Hematopoietic multipotent progenitor cell treated with erythropoietin and hydrocortisone succinate and interleukin-3 and kit ligand, for 8 days (in vitro differentiated cells): Measurements from ENCODE around the gene GALK1.

Source experiments
- DNase-seq: peaks from one replicate; pipeline ENCODE4 v3.0.0-alpha.2; 2015

Gene GALK1

DNA sequence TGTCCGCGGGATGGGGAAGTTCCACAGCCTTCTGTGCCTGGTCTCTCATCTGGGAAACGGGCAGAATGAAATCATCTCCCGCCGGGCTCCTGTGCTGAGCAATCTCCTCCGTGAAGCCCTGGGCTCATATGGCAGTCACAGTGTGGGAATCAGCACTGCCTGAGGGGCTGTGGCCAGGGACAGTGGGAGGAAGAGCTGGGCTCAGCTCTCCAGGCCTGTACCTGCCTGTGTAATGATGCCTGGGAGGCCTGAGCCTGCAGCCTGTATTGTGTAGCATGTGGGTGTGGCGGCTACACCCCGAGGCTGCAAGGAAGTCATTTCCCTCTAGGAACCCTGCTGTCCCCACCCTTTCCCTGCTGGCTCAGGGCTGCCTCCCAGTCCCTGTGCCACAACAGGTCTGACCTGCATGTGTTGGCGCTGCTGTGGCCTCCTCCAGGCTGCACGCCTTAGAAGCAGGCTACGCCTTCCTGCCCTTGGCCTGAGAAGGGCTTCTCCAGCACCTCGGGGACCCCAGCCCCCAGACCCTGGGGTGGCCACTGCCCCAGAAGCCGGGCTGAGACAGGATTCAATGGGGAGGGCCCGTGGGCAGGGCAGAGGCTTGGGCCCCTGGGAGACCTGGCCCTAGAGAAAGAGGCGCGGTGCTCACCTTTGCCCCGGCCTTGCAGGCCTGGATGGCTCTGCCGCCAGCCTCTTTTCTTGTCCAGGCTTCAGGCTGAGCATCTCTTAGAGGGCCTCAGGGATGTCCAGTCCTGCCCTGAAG lies 41.6 kb downstream of the GALK1 start:
- no peak for DNase-seq

DNA sequence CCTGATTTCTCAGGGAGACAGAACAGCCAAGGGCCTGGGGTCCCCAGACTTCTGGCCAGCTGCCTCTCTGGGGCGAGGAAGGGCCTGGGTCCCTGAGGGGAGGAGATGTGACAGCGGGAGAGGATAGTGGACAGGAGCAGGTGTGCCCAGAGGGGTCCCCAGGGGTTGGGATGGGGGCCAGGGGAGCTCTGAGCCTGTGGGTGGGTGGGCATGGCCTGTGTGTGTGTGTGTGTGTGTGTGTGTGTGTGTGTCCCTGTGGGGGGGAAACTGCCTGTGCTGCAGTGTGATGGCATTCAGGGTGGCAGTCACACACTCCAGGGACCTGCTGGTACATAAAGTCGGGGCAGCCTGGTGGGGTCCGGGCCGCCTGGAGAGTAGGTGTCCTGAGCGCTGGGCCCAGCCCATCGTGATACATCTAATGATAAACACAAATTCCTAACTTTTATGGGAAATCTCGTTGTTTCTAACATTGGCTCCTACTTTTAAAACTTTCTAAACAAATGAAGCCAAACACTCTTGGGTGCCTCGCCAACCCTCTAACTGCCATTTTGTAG lies 42.4 kb downstream of the GALK1 start:
- no peak for DNase-seq

DNA sequence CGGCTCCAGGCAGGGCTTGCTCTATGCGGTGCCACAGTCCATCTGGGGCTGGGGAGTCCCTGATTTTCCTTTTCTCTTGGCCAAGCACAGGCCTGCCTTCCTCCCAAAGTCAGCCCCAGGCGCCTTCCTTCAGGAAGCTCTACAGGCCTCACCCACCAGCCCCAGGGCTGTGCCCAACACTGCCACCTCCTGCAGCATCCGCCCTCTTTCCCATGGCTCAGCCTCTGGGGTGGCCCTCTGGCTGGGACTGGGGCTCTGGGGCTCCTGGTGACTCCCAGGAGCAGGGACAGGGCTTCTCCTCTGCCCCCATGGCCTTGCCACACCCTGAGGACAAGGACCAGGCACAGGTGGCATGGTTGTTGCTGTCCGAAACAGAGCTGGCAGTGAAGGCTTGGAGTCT lies 42.9 kb downstream of the GALK1 start:
- no peak for DNase-seq

DNA sequence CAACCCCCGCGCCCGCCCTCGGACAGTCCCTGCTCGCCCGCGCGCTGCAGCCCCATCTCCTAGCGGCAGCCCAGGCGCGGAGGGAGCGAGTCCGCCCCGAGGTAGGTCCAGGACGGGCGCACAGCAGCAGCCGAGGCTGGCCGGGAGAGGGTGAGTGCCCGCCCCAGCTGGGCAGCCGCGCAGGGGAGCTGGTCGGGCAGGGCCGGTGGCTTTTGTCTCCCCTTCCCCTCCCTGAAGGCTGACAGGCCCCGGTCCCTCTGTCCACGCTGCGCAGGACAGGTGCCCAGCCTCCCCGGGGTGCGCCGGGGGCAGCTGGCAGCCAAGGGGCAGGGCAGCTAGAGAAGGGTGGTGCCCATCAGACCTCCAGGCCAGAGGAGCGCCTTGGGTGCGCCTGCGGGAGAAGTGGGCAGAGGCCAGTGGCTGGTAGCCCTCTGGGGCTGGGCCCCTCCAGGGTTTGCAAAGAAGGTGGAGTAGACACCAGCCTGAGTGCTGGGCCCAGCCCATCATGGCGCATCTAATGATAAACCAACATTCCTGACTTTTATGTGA lies 43.5 kb downstream of the GALK1 start:
- DNase-seq: no peak

DNA sequence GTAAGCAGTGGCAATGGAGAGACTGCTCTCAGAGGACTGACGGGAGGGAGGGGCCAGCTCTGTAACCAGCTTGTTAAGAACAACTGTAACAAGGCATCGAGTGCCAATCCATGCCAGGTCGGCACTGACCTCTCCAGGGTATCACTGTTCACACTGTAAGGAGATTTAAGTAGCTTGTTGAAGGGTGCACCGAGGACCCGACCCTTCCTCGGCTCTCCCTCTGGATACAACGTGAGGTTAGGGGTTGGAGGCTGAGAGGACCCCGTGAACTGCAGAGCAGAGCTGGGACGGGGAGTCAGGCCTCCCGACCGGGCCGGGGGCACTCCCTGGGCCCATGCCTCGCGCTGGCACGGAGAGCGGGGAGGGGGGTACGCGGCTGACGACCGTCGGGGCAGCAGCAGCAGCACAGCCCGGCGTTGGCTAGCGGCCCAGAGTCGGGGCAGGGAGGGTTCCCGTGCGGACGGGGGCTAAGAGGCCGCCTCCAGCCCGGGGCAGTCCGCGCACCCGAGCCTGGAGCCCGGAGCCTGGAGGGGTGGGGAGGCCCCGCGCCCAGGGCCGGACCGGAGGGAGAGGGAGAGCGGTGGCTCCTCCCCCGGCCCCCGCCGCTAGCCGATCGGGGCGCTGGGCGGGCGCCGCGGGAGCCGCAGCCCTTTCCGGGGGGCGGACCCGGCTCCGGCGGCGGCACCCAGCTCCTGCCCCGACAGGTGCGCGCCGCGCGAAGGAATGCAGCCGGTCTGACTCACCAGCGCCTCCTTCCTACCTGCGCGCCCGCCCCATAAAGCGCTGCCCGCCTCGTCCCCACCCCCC lies 44.1 kb downstream of the GALK1 start, which contains the start of gene ITGB4:
Gene ITGB4 (plus strand): TSS at position 804 of the 807 bp plus-strand sequence. CDS start 3,245 bp downstream, outside the sequence.
- DNase-seq: peak; percentile 42

DNA sequence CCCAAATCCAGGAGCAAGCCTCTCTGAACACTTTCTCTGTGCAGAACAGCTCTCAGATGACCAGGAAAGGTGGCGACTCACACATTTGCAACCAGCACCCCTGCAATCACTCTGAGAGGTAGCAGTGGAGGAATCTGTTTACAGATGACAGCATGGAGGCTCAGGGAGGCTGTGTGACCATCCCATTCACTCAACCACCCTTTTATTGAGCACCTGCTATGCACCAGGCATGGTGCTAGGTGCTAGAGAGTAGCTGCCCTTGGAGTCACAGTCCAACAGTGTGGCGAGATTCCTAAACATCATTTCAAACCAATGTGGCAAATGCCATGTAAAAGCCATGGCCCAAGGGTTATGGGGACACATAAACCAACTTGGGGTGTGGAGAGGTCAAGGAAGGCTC lies 45.3 kb downstream of the GALK1 start:
- DNase-seq: no peak

DNA sequence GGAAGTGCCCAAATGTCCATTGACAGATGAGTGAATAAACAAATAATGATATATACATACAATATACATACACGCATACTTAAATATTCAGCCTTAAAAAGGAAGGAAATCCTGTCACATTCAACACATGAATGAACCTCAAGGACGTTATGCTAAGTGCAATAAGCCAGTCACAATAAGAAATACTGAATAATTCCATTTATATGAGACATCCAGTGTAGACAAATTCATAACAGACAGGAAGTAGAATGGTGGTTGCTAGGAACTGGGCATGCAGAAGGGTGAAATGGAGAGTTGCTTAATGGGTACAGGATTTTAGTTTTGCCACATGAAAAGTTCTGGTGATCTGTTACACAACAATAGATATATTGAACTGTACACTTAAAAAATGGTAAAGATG lies 52.5 kb downstream of the GALK1 start:
- no peak for DNase-seq
